DND-41 (cell line): ENCODE data around the gene SNX27.

Experiments used
- EZH2 ChIP-seq: IDR thresholded peaks from 3 replicates; pipeline ENCODE4 v1.6.1; 2012; ENCODE audit warnings: borderline replicate concordance, low read depth, mild to moderate bottlenecking, moderate library complexity, low read length, inconsistent platforms; ENCODE audit not compliant: severe bottlenecking
- TF ChIP-seq, protein P1 (sequence below): IDR thresholded peaks from 2 replicates; pipeline ENCODE4 v1.5.1; 2012; ENCODE audit warnings: borderline replicate concordance, low read length, moderate library complexity, mild to moderate bottlenecking; ENCODE audit not compliant: poor library complexity, severe bottlenecking; ENCODE audit errors: extremely low read depth

- TF ChIP-seq, protein P1, sequence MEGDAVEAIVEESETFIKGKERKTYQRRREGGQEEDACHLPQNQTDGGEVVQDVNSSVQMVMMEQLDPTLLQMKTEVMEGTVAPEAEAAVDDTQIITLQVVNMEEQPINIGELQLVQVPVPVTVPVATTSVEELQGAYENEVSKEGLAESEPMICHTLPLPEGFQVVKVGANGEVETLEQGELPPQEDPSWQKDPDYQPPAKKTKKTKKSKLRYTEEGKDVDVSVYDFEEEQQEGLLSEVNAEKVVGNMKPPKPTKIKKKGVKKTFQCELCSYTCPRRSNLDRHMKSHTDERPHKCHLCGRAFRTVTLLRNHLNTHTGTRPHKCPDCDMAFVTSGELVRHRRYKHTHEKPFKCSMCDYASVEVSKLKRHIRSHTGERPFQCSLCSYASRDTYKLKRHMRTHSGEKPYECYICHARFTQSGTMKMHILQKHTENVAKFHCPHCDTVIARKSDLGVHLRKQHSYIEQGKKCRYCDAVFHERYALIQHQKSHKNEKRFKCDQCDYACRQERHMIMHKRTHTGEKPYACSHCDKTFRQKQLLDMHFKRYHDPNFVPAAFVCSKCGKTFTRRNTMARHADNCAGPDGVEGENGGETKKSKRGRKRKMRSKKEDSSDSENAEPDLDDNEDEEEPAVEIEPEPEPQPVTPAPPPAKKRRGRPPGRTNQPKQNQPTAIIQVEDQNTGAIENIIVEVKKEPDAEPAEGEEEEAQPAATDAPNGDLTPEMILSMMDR = no peak
- no peak for TF ChIP-seq EZH2
Measured at GRCh38 chr1:151728151-151729054, 116.6 kb downstream of the SNX27 start.
